ENCODE data around the gene DUSP8.

The DUSP8 gene

DNA sequence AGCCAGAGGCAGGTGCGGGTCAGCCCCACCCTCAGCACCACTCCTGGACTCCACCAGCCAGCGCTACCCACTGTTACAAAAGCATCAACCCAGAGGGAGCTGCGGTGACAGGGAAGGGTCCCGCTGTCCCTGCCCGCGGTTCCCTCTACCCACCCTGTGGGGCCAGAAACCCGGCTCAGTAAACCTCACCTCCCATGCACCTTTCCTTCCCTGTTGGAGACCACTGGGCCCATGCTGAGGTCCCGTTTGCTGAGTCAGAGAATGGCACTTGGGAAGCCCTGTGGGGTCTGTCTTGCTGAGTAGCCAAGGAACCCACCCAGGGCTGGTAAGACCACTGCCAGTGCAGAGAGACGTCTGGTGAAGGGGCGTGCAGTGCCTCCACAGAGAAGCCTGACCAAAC is 43.4 kb downstream of the DUSP8 start:
- TF ChIP-seq CTCF (IDR thresholded peaks at IDR 0.05; ENCODE audit: control insufficient read depth, insufficient read depth, low read depth, low read length, missing control alignments) = no peak
- no peak overlapping the region for H3K4me3 ChIP-seq (ENCODE audit: control insufficient read depth, low read depth, low read length)
- DNase-seq (ENCODE audit: low read depth) = no peak

DNA sequence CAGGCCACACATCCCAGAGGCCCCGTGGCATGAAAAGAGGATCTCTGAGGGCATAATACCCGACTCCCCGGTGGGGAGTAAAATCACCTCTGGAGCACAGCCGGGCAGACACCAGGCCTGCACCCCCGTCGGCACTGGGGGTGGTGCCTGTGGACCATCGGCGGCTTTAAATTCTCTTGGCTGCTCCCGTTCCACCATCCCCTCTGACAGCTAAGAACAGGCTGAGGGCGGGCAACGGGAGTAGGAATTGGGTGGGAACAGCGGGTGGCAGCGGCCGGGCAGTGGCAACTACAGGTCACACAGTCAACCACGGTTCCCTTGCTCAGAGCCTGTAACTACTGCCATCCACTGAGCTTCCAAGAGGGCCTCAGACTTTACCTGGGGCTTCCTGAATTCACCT is 45.3 kb downstream of the DUSP8 start:
- no peak for TF ChIP-seq CTCF (IDR thresholded peaks at IDR 0.05; ENCODE audit: control insufficient read depth, insufficient read depth, low read depth, low read length, missing control alignments)
- no peak overlapping the region for H3K4me3 ChIP-seq (ENCODE audit: control insufficient read depth, low read depth, low read length)
- DNase-seq (ENCODE audit: low read depth) = no peak

GRCh38 chr11:1523779-1524178 is 48.3 kb downstream of the DUSP8 start:
- DNase-seq (ENCODE audit: low read depth) = no peak
- no peak overlapping the region for H3K4me3 ChIP-seq (ENCODE audit: control insufficient read depth, low read depth, low read length)
- no peak for TF ChIP-seq CTCF (IDR thresholded peaks at IDR 0.05; ENCODE audit: control insufficient read depth, insufficient read depth, low read depth, low read length, missing control alignments)

DNA sequence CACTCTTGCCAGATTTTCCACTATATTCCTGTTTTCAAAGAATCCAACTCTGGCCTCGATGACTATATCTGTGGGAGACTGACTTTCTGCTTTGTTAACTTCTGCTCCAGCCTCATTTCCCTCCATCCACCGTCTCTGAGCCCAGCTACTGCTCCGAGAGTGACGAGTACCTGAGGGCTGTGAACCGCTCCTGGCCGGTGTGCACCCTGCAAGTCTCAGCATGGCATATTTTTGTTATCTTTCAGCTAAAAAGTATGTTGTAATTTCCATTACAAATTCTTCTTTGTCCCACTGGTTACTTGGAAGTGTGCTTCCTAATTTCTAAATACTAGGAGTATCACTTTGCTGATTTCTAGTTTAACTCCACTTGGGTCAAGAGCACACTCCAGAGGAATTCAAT is 49.0 kb downstream of the DUSP8 start:
- TF ChIP-seq CTCF (IDR thresholded peaks at IDR 0.05; ENCODE audit: control insufficient read depth, insufficient read depth, low read depth, low read length, missing control alignments) = no peak
- no peak overlapping the region for H3K4me3 ChIP-seq (ENCODE audit: control insufficient read depth, low read depth, low read length)
- DNase-seq (ENCODE audit: low read depth) = no peak

- no peak overlapping the region for H3K4me3 ChIP-seq (ENCODE audit: control insufficient read depth, low read depth, low read length)
- no peak for TF ChIP-seq CTCF (IDR thresholded peaks at IDR 0.05; ENCODE audit: control insufficient read depth, insufficient read depth, low read depth, low read length, missing control alignments)
- DNase-seq (ENCODE audit: low read depth) = no peak
These were observed 50.0 kb downstream of the DUSP8 start for GRCh38 chr11:1522081-1522424.

- no peak for DNase-seq (ENCODE audit: low read depth)
- no peak overlapping the region for H3K4me3 ChIP-seq (ENCODE audit: control insufficient read depth, low read depth, low read length)
- no peak for TF ChIP-seq CTCF (IDR thresholded peaks at IDR 0.05; ENCODE audit: control insufficient read depth, insufficient read depth, low read depth, low read length, missing control alignments)
These were observed 50.5 kb downstream of the DUSP8 start for GRCh38 chr11:1521382-1522080.

Data from AG09309 (cell line).